Left lung (tissue), 10 donors: ENCODE data around the gene SKA2. TPM values are rescaled to one million over a fixed set of nuclear protein-coding genes. Genes with fewer than 3 reads are reported as not detected.

ENCODE experiments used
- ATAC-seq: fragments of 200-7000 bp; cut with Tn5 transposase; one replicate; pipeline ENCODE4 v1.9.1; 2020; ENCODE audit warnings: moderate library complexity
- DNase-seq, 4 donors: peaks; one replicate each; pipeline ENCODE4 v3.0.0-alpha.2; 2013 to 2020
- H3K27ac ChIP-seq, 2 donors: fragments of 200-600 bp; sonication (generic) in 1 of 2; one replicate each; pipeline versions ENCODE4 v1.5.0 to v1.8.0; 2020 to 2021
- H3K27me3 ChIP-seq, 2 donors: fragments of 200-600 bp; sonication (generic) in 1 of 2; one replicate each; pipeline versions ENCODE4 v1.5.0 to v1.8.0; 2020 to 2021
- H3K36me3 ChIP-seq, 2 donors: fragments of 200-600 bp; sonication (generic) in 1 of 2; one replicate each; pipeline versions ENCODE4 v1.5.0 to v1.8.0; 2020 to 2021
- H3K4me1 ChIP-seq, 2 donors: fragments of 200-600 bp; one replicate each; pipeline ENCODE4 v1.8.0; 2021
- H3K4me3 ChIP-seq, 2 donors: fragments of 200-600 bp; sonication (generic) in 1 of 2; one replicate each; pipeline versions ENCODE4 v1.5.0 to v1.8.0; 2020 to 2021; ENCODE audit warnings: mild to moderate bottlenecking in 1 of 2
- H3K9me3 ChIP-seq, 2 donors: fragments of 200-600 bp; sonication (generic) in 1 of 2; one replicate each; pipeline versions ENCODE4 v1.5.0 to v1.8.0; 2020 to 2021
- CTCF ChIP-seq, 2 donors: fragments of 200-600 bp; sonication (generic) in 1 of 2; IDR thresholded peaks; one replicate each; pipeline versions ENCODE4 v1.5.0 to v1.8.0; 2021; ENCODE audit warnings: antibody characterized with exemption in 2 of 2
- intact Hi-C, 2 donors: fragments of 100-400 bp; cut with DNase I; formaldehyde crosslinking; loops; one replicate each; pipeline versions ENCODE4 v1.11.2 to v1.14.2; 2022
- polyA plus RNA-seq, 6 donors: library from polyadenylated mRNA; unstranded; fragments of 120-200 nt; gene quantifications; one replicate each; pipeline ENCODE4 v1.2.1, GENCODE V29; 2013; ENCODE audit not compliant: insufficient read length in 6 of 6
- total RNA-seq, 2 donors: library from RNA; stranded (reverse); fragmentation: NEBNext Ultra II Directional; extraction: Animal tissue kit (Norgen Biotek cat#: 25700); gene quantifications; one replicate each; pipeline ENCODE4 v1.2.1, GENCODE V29; 2021
- donor health status: DM: no; HTN: yes; CAD: no.
- donor health status: DM: no; HTN: no; CAD: no.

The SKA2 gene
- total and polyA plus RNA-seq, 8 donors: 34.4 to 77.5 (median 51.0) TPM

GRCh38 chr17:59155439-59156177 lies 622 bp upstream of the SKA2 start, which contains the start of gene PRR11:
PRR11 (plus strand) TSS chr17:59155746; CDS start chr17:59169753, 14,007 bp downstream.
- Histone ChIP-seq H3K27ac (peak within 1 kb of the TSS; percentile 91), H3K36me3 (no peaks in the 10 kb centered on the region), H3K4me1 (peaks cover 12 to 34% of the 10 kb centered on the region in 2 donors), H3K9me3 (no peaks in the 10 kb centered on the region), H3K4me3 (peak within 1 kb of the TSS; percentile 64 to 88), H3K27me3 (no peaks in the 10 kb centered on the region)
- DNase-seq: peak in 3 of 4 donors; percentile 91 to 99 (median 96)
- intact Hi-C loops: no loop called here
- ATAC-seq: peak; percentile 91
- TF ChIP-seq CTCF (IDR thresholded peaks at IDR 0.05): no peak

GRCh38 chr17:59154292-59154720 lies 680 bp downstream of the SKA2 start:
- intact Hi-C loops: no loop called here
- ATAC-seq (peak; percentile 14), DNase-seq (peak in 2 of 4 donors; percentile 51 to 81)

GRCh38 chr17:59152925-59153324 lies 2.1 kb downstream of the SKA2 start:
- intact Hi-C loops: no loop called here
- H3K27me3 ChIP-seq: no peaks in the 10 kb centered on the region
- TF ChIP-seq CTCF (IDR thresholded peaks at IDR 0.05): no peak
- H3K36me3 ChIP-seq: no peaks in the 10 kb centered on the region
- no peak overlapping the region for H3K4me3 ChIP-seq
- no peak for DNase-seq
- H3K27ac ChIP-seq: no peak overlapping the region
- no peaks in the 10 kb centered on the region for H3K9me3 ChIP-seq
- ATAC-seq: no peak
- peaks cover 14 to 28% of the 10 kb centered on the region in 2 donors for H3K4me1 ChIP-seq

More at GRCh38 chr17:59154292-59154720, 680 bp downstream of the SKA2 start:
- Histone ChIP-seq H3K27ac (peak overlapping the region; percentile 91), H3K27me3 (no peaks in the 10 kb centered on the region), H3K4me1 (peaks cover 12 to 28% of the 10 kb centered on the region in 2 donors), H3K9me3 (no peaks in the 10 kb centered on the region), H3K36me3 (no peaks in the 10 kb centered on the region), H3K4me3 (peak overlapping the region; percentile 64 to 88)
- no peak for TF ChIP-seq CTCF (IDR thresholded peaks at IDR 0.05)

GRCh38 chr17:59151591-59151990 lies 3.4 kb downstream of the SKA2 start:
- intact Hi-C loops: no loop called here
- ATAC-seq (no peak), DNase-seq (no peak)
- no peak overlapping the region for H3K4me3 ChIP-seq
- peak overlapping the region in 1 of 2 donors; percentile 28 for H3K27ac ChIP-seq
- TF ChIP-seq CTCF (IDR thresholded peaks at IDR 0.05): no peak
- no peaks in the 10 kb centered on the region for H3K36me3 ChIP-seq
- no peaks in the 10 kb centered on the region for H3K27me3 ChIP-seq
- no peaks in the 10 kb centered on the region for H3K9me3 ChIP-seq
- H3K4me1 ChIP-seq: peaks cover 14 to 28% of the 10 kb centered on the region in 2 donors

- Histone ChIP-seq H3K4me3 (no peak overlapping the region), H3K9me3 (no peaks in the 10 kb centered on the region), H3K27ac (no peak overlapping the region), H3K4me1 (peaks cover 14 to 22% of the 10 kb centered on the region in 2 donors), H3K36me3 (no peaks in the 10 kb centered on the region), H3K27me3 (no peaks in the 10 kb centered on the region)
- intact Hi-C loops: no loop called here
- no peak for TF ChIP-seq CTCF (IDR thresholded peaks at IDR 0.05)
- DNase-seq (no peak), ATAC-seq (no peak)
These were observed 4.0 kb downstream of the SKA2 start for GRCh38 chr17:59151006-59151405.
